ENCODE measurements around the gene COLGALT1. TPM values are rescaled to one million over a fixed set of nuclear protein-coding genes. Genes with fewer than 3 reads are reported as not detected.

COLGALT1 gene
- total and polyA plus RNA-seq, 9 of the 15 experiments (the other 6 are each of a cell fraction or from before 2014, with no cell fraction given): 4.9 to 119 (median 82.6) TPM

- TF ChIP-seq MAZ (CRISPR knock-in tag; conservative IDR thresholded peaks at IDR 0.05 in 1 of 2, IDR thresholded peaks at IDR 0.05 in 1 of 2) (peak in 1 of 2 experiments; percentile 55; a peak in 1 of 4 replicates), HDAC8 (tag; IDR thresholded peaks at IDR 0.05) (no peak), MYNN (IDR thresholded peaks at IDR 0.05) (peak; percentile 3; the same call in 1 of the 2 replicates), MYNN (CRISPR knock-in tag; IDR thresholded peaks at IDR 0.05) (no peak), TFAP4 (CRISPR knock-in tag; IDR thresholded peaks at IDR 0.05; ENCODE audit: borderline replicate concordance) (peak; percentile 68; the same call in 1 of the 2 replicates)
Observed at GRCh38 chr19:17576758-17577456, 21.5 kb downstream of the COLGALT1 start (continued).

- H3K27ac ChIP-seq (ENCODE audit: extremely low read depth, low read depth, low read length): no peak overlapping the region
- H3K79me2 ChIP-seq (ENCODE audit: control insufficient read depth, insufficient read depth, low read length): peaks cover 9% of the 10 kb centered on the region; the same call in 1 of the 3 replicates
- peaks cover 76% of the 10 kb centered on the region for H3K36me3 ChIP-seq (ENCODE audit: control insufficient read depth, insufficient read depth, low read length)
- in situ Hi-C loops (cut with MboI): no loop called here
- FAIRE-seq: no peak
- CTCF ChIA-PET (ENCODE audit: low intra/inter-chr PET ratio): no interaction called here
- intact Hi-C loops (cut with micrococcal nuclease): no loop called here
- DNase-seq (ENCODE audit: extremely low read depth in 1 of 4, low spot score in 3 of 4): no peak
- no peak overlapping the region for H3K4me3 ChIP-seq
- no peak overlapping the region for H2AFZ ChIP-seq (ENCODE audit: low read depth, low read length)
- POLR2A ChIA-PET: interaction anchor here (0.6 to 1.7 kb wide), 2 partner anchors 21 to 274 kb away, joined by 3 to 8 read pairs; partner anchors contain the start of gene ABHD8
- BruUV-seq (replicated peaks): no TSS peak
- WGBS (ENCODE audit: insufficient coverage, low coverage, missing lambda C conversion rate): 94% methylated on average over 11 of the region's 22 CpGs
- H3K9me1 ChIP-seq (ENCODE audit: control insufficient read depth, insufficient read depth, low read length): peaks cover 12% of the 10 kb centered on the region
- no peak overlapping the region for H3K4me2 ChIP-seq (ENCODE audit: insufficient read depth, low read length)
- peaks cover 44% of the 10 kb centered on the region for H4K20me1 ChIP-seq (replicated peaks; ENCODE audit: control insufficient read depth, insufficient read depth, low read length)
- H3K4me1 ChIP-seq (replicated peaks in 1 of 2; ENCODE audit: control insufficient read depth in 2 of 2, insufficient read depth in 2 of 2, low read length in 2 of 2): peaks cover 13 to 58% of the 10 kb centered on the region in 2 experiments
- no peaks in the 10 kb centered on the region for H3K27me3 ChIP-seq (ENCODE audit: control insufficient read depth in 2 of 2, insufficient read depth in 2 of 2, low read length in 2 of 2)
- H3K9ac ChIP-seq (ENCODE audit: insufficient read depth in 1 of 2, low read depth in 2 of 2, low read length in 2 of 2): peak overlapping the region in 1 of 2 experiments; percentile 61; a peak in 2 of 4 replicates
- H3K9me3 ChIP-seq (replicated peaks; ENCODE audit: control insufficient read depth, insufficient read depth, low read depth, low read length): no peaks in the 10 kb centered on the region
- TF ChIP-seq RBFOX2 (IDR thresholded peaks at IDR 0.05; ENCODE audit: low read depth, low read length): 0 out of 2 replicates have a peak, but pooled peaks have one; percentile 27
- TF ChIP-seq SAFB2 (IDR thresholded peaks at IDR 0.05; ENCODE audit: borderline replicate concordance, low read depth, low read length, severe bottlenecking): no peak
- TF ChIP-seq FOXM1 (IDR thresholded peaks at IDR 0.05; ENCODE audit: low read depth): no peak
- TF ChIP-seq FOXM1 (CRISPR knock-in tag; IDR thresholded peaks at IDR 0.05; ENCODE audit: low read depth): 0 out of 2 replicates have a peak, but pooled peaks have one; percentile 43
- no peak for ATAC-seq
Observed at GRCh38 chr19:17577457-17578097, 22.1 kb downstream of the COLGALT1 start.

Measured in K562 (cell line).